Tibial nerve (tissue), 4 donors: ENCODE results near the gene IL1RAP. TPM values are rescaled to one million over a fixed set of nuclear protein-coding genes. Genes with fewer than 3 reads are reported as not detected.

Experiments
- DNase-seq, 2 donors: peaks; one replicate each; pipeline ENCODE4 v3.0.0-alpha.2; 2019; ENCODE audit warnings: low spot score in 2 of 2
- H3K27ac ChIP-seq, 4 donors: fragments of 200-600 bp; sonication (generic) in 3 of 4; one replicate each; pipeline ENCODE4 v1.5.1; 2017 to 2019; ENCODE audit warnings: mild to moderate bottlenecking in 1 of 4
- H3K27me3 ChIP-seq, 2 donors: fragments of 200-600 bp; sonication (generic) in 1 of 2; one replicate each; pipeline versions ENCODE4 v1.5.1 to v1.6.0; 2017 to 2019
- H3K36me3 ChIP-seq, 3 donors: fragments of 200-600 bp; sonication (generic); one replicate each; pipeline ENCODE4 v1.5.1; 2018 to 2019
- H3K4me1 ChIP-seq, 4 donors: fragments of 200-600 bp; sonication (generic) in 3 of 4; one replicate each; pipeline ENCODE4 v1.5.1; 2017 to 2019
- H3K4me3 ChIP-seq, 4 donors: fragments of 200-600 bp; sonication (generic) in 3 of 4; one replicate each; pipeline ENCODE4 v1.5.1; 2017 to 2019; ENCODE audit warnings: mild to moderate bottlenecking in 1 of 4, moderate library complexity in 1 of 4
- H3K9me3 ChIP-seq, 4 donors: fragments of 200-600 bp; sonication (generic) in 3 of 4; one replicate each; pipeline ENCODE4 v1.5.1; 2017 to 2019
- EP300 ChIP-seq, 2 donors: sonication (generic); formaldehyde crosslinking; IDR thresholded peaks; one replicate each; pipeline ENCODE4 v1.6.1; 2017; ENCODE audit warnings: antibody characterized with exemption in 2 of 2, mild to moderate bottlenecking in 1 of 2
- POLR2A ChIP-seq, 2 donors: fragments of 450-650 bp; IDR thresholded peaks; one replicate each; pipeline ENCODE4 v1.6.1; 2017; ENCODE audit warnings: antibody characterized with exemption in 2 of 2, mild to moderate bottlenecking in 2 of 2, moderate library complexity in 2 of 2
- WGBS, 2 donors: methylation state at CpG; one replicate each; pipeline ENCODE4 v1.1.5; 2018; 5-methylcytosine and 5-hydroxymethylcytosine counted together
- total RNA-seq, 4 donors: library from RNA; depleted of rRNA; stranded (reverse); fragments of >200 nt; gene quantifications; one replicate each; pipeline ENCODE4 v1.1.0, GENCODE V29; 2016
- TF ChIP-seq, protein P1 (sequence below), 5 experiments: fragments of 200-600 bp in 3 of 5; fragments of 450-650 bp in 2 of 5; sonication (generic) in 3 of 5; IDR thresholded peaks; one replicate each; pipeline ENCODE4 v1.5.1; 2016 to 2019; ENCODE audit warnings: antibody characterized with exemption in 5 of 5, mild to moderate bottlenecking in 3 of 5, moderate library complexity in 2 of 5

Gene IL1RAP
- total RNA-seq, 4 donors from 2014 or later: 7.2 to 24.5 (median 11.8) TPM

DNA sequence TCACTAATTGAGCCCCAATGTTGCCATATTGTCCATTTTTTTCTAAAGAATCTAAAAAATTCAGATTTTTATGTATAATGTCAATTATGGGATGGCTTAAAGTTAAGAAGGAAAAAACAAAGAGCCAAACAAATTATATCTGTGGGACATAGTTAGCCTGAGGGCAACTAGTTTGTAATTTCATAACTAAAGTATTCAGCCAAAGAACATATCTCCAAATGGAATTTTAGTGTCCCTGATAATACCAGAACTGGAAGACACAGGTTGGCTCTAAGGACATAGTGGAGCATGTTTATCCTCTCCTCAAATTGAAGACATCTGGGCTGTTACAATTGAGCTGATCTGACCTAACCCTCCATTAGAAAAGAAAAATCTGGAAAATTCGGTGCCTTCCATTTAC is 144.2 kb downstream of the IL1RAP start:
- Histone ChIP-seq H3K4me3 (no peak overlapping the region), H3K4me1 (no peaks in the 10 kb centered on the region), H3K36me3 (no peaks in the 10 kb centered on the region), H3K9me3 (no peaks in the 10 kb centered on the region), H3K27ac (no peak overlapping the region), H3K27me3 (no peaks in the 10 kb centered on the region)
- 81 to 91% methylated on average over 1 of the region's 1 CpG for WGBS, 2 donors
- TF ChIP-seq POLR2A (IDR thresholded peaks at IDR 0.05) (no peak), EP300 (IDR thresholded peaks at IDR 0.05) (no peak)
- TF ChIP-seq, protein P1, sequence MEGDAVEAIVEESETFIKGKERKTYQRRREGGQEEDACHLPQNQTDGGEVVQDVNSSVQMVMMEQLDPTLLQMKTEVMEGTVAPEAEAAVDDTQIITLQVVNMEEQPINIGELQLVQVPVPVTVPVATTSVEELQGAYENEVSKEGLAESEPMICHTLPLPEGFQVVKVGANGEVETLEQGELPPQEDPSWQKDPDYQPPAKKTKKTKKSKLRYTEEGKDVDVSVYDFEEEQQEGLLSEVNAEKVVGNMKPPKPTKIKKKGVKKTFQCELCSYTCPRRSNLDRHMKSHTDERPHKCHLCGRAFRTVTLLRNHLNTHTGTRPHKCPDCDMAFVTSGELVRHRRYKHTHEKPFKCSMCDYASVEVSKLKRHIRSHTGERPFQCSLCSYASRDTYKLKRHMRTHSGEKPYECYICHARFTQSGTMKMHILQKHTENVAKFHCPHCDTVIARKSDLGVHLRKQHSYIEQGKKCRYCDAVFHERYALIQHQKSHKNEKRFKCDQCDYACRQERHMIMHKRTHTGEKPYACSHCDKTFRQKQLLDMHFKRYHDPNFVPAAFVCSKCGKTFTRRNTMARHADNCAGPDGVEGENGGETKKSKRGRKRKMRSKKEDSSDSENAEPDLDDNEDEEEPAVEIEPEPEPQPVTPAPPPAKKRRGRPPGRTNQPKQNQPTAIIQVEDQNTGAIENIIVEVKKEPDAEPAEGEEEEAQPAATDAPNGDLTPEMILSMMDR (IDR thresholded peaks at IDR 0.05): no peak
- DNase-seq: no peak

DNA sequence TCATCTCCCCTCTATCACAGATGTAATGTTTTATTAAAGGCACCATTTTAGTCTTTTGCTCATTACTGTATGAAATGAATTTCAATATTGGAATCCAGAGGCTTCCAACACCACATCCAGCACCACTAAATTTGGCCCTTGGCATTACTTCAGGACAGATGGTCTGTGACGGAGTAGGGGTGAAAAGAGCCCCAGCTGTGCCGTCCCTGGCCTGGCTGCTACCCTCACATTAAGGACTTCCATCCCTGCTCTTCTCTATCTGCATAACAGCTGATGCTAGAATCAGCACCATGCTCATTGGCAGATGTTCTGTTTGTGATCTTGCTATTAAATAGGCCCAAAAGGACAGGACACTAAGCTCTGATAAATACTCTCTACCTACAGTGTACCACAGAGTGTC is 152.9 kb downstream of the IL1RAP start:
- H3K27me3 ChIP-seq: no peaks in the 10 kb centered on the region
- 79 to 86% methylated on average over 2 of the region's 2 CpGs for WGBS, 2 donors
- H3K36me3 ChIP-seq: no peaks in the 10 kb centered on the region
- H3K4me1 ChIP-seq: no peaks in the 10 kb centered on the region
- no peak for TF ChIP-seq EP300 (IDR thresholded peaks at IDR 0.05)
- TF ChIP-seq POLR2A (IDR thresholded peaks at IDR 0.05): no peak
- TF ChIP-seq, protein P1 (IDR thresholded peaks at IDR 0.05): no peak
- no peak overlapping the region for H3K4me3 ChIP-seq
- DNase-seq: no peak
- no peak overlapping the region for H3K27ac ChIP-seq
- H3K9me3 ChIP-seq: no peaks in the 10 kb centered on the region

DNA sequence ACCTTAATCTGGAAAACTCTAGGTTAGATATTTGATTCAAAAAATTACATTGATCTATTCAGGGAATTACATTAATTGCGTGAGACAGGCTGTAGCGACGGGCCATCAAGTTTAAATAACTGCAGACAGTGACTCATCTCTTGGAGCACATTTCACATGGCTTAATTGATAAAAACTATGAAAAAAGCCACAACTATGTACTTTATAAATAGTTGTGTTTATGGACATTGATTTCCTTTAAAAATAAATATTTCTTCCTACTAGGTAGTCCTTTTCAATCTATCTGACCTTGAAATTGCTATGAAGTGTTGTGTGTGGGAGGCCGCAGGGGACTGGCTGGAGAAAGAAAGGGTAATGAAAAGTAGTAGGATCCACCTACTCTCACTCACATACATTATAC is 157.8 kb downstream of the IL1RAP start:
- no peak for DNase-seq
- no peaks in the 10 kb centered on the region for H3K36me3 ChIP-seq
- H3K27ac ChIP-seq: no peak overlapping the region
- no peaks in the 10 kb centered on the region for H3K27me3 ChIP-seq
- 73 to 95% methylated on average over 4 of the region's 4 CpGs for WGBS, 2 donors
- H3K9me3 ChIP-seq: no peaks in the 10 kb centered on the region
- peaks cover 0 to 7% (median 0%) of the 10 kb centered on the region in 4 donors for H3K4me1 ChIP-seq
- TF ChIP-seq EP300 (IDR thresholded peaks at IDR 0.05) (no peak), POLR2A (IDR thresholded peaks at IDR 0.05) (no peak)
- TF ChIP-seq, protein P1 (IDR thresholded peaks at IDR 0.05): no peak
- no peak overlapping the region for H3K4me3 ChIP-seq

DNA sequence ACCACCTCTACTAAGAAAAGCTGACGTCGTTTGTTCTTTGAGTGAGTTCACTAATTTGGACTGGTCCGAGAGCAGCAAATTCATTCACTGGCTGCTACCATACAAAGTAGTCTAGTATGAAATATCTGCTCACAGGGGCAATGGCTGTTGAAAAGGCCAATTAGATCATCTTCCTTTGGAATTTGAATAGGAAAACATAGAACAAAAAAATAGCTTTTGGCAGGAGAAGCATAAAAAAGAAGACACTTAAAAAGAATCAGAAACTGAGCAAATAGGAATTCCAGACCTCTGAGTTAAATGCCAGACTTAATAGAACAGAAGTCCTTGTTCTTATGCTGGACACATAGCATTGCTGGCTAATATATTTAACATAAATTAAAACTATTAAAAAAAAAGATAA is 159.3 kb downstream of the IL1RAP start:
- Histone ChIP-seq H3K4me1 (peaks cover 0 to 7% (median 0%) of the 10 kb centered on the region in 4 donors), H3K36me3 (no peaks in the 10 kb centered on the region), H3K9me3 (peaks cover 0 to 6% (median 0%) of the 10 kb centered on the region in 4 donors), H3K4me3 (no peak overlapping the region), H3K27ac (no peak overlapping the region), H3K27me3 (no peaks in the 10 kb centered on the region)
- no peak for DNase-seq
- TF ChIP-seq, protein P1 (IDR thresholded peaks at IDR 0.05): no peak
- TF ChIP-seq POLR2A (IDR thresholded peaks at IDR 0.05) (no peak), EP300 (IDR thresholded peaks at IDR 0.05) (no peak)
- WGBS, 2 donors: 17 to 24% methylated on average over 3 of the region's 3 CpGs

DNA sequence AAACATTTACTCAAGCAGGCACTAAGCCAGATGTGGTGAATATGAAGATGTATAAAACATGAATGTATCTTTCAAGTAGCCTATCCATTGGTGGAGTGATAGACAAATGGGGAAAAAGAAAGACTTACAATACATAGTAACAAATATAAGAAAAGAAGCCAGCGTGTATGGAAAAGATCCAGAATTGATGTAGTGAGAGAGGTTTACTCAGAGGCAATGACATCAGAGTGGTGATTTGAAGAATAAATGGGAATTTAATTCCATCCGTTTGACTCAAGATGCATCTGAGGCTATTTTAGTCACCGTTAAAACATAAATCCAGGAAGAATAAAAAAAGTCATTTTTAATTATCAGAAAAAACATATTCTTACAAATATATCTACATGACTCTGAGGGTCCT is 162.6 kb downstream of the IL1RAP start:
- Histone ChIP-seq H3K36me3 (no peaks in the 10 kb centered on the region), H3K9me3 (peaks cover 0 to 6% (median 0%) of the 10 kb centered on the region in 4 donors), H3K27me3 (no peaks in the 10 kb centered on the region), H3K4me3 (no peak overlapping the region), H3K27ac (no peak overlapping the region), H3K4me1 (peaks cover 0 to 7% (median 0%) of the 10 kb centered on the region in 4 donors)
- no peak for DNase-seq
- WGBS, 2 donors: 76 to 88% methylated on average over 3 of the region's 3 CpGs
- no peak for TF ChIP-seq EP300 (IDR thresholded peaks at IDR 0.05)
- TF ChIP-seq POLR2A (IDR thresholded peaks at IDR 0.05): no peak
- TF ChIP-seq, protein P1 (IDR thresholded peaks at IDR 0.05): no peak
